ENCODE measurements around the gene IQCM.

The IQCM gene

GRCh38 chr4:149409146-149409545 is 406.5 kb downstream of the IQCM start:
- no peak for DNase-seq
- no peak for TF ChIP-seq CTCF (IDR thresholded peaks at IDR 0.05; ENCODE audit: low read depth, low read length)
- Histone ChIP-seq H3K36me3 (no peaks in the 10 kb centered on the region), H3K9me3 (no peaks in the 10 kb centered on the region), H3K4me3 (ENCODE audit: low read depth, low read length) (no peak overlapping the region), H3K27me3 (no peaks in the 10 kb centered on the region), H3K4me1 (no peaks in the 10 kb centered on the region)

- TF ChIP-seq CTCF (IDR thresholded peaks at IDR 0.05; ENCODE audit: low read depth, low read length), result no peak
- Histone ChIP-seq H3K27me3 (no peaks in the 10 kb centered on the region), H3K36me3 (no peaks in the 10 kb centered on the region), H3K4me1 (no peaks in the 10 kb centered on the region), H3K9me3 (no peaks in the 10 kb centered on the region), H3K4me3 (ENCODE audit: low read depth, low read length) (no peak overlapping the region)
- no peak for DNase-seq
Measured at GRCh38 chr4:149404143-149404542, 411.5 kb downstream of the IQCM start.

DNA sequence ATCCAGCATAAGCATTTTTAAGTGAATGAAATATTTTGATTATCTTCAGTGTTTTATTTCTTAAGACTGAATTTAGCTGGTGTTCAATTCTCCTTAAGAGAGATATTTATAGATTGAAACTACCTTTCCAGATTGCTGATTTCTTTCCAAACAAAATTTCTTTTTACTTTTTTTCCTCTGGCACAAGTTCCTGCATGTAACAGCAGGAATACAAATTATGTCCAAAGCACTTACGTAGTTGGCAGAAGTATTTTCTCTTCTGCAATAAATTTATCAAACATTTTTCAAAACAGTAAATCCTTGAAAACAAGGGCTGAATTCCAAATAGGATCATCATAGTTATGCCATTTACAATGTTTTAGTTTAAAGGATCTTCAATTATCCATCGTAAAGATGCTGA is 412.6 kb downstream of the IQCM start:
- no peak for DNase-seq
- Histone ChIP-seq H3K36me3 (no peaks in the 10 kb centered on the region), H3K9me3 (no peaks in the 10 kb centered on the region), H3K4me3 (ENCODE audit: low read depth, low read length) (no peak overlapping the region), H3K27me3 (no peaks in the 10 kb centered on the region), H3K4me1 (no peaks in the 10 kb centered on the region)
- no peak for TF ChIP-seq CTCF (IDR thresholded peaks at IDR 0.05; ENCODE audit: low read depth, low read length)

GRCh38 chr4:149398993-149399392 is 416.6 kb downstream of the IQCM start:
- DNase-seq, result no peak
- no peak for TF ChIP-seq CTCF (IDR thresholded peaks at IDR 0.05; ENCODE audit: low read depth, low read length)
- no peaks in the 10 kb centered on the region for H3K27me3 ChIP-seq

GRCh38 chr4:149370785-149371420 is 444.7 kb downstream of the IQCM start:
- H3K4me3 ChIP-seq (ENCODE audit: low read depth, low read length), result no peak overlapping the region
- no peaks in the 10 kb centered on the region for H3K36me3 ChIP-seq
- peak; percentile 22 for DNase-seq
- no peaks in the 10 kb centered on the region for H3K9me3 ChIP-seq
- H3K27me3 ChIP-seq, result no peaks in the 10 kb centered on the region
- no peaks in the 10 kb centered on the region for H3K4me1 ChIP-seq
- peak; percentile 59 for TF ChIP-seq CTCF (IDR thresholded peaks at IDR 0.05; ENCODE audit: low read depth, low read length)

More at GRCh38 chr4:149398993-149399392, 416.6 kb downstream of the IQCM start:
- no peaks in the 10 kb centered on the region for H3K36me3 ChIP-seq
- no peak overlapping the region for H3K4me3 ChIP-seq (ENCODE audit: low read depth, low read length)
- H3K9me3 ChIP-seq, result no peaks in the 10 kb centered on the region
- H3K4me1 ChIP-seq, result no peaks in the 10 kb centered on the region

DNA sequence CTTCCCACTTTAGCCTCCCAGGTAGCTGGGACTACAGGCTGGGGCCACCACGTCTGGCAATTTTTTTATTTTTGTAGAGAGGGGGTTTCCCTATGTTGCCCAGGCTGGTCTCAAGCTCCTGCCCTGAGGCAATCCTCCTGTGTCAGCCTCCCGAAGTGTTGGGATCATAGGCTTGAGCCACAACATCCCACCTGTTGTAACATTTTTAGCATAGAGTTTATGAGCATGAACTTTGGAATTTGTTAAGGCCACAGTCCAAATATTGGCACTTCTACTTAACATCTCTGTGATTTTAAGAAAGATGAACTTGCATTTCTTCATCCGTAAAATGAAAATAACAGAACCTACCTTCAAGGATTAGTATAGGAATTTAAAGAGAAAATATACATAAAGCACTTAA is 445.6 kb downstream of the IQCM start:
- DNase-seq, result no peak
- H3K36me3 ChIP-seq, result no peaks in the 10 kb centered on the region
- no peaks in the 10 kb centered on the region for H3K9me3 ChIP-seq
- H3K4me3 ChIP-seq (ENCODE audit: low read depth, low read length), result no peak overlapping the region
- no peak for TF ChIP-seq CTCF (IDR thresholded peaks at IDR 0.05; ENCODE audit: low read depth, low read length)
- H3K4me1 ChIP-seq, result no peaks in the 10 kb centered on the region
- no peaks in the 10 kb centered on the region for H3K27me3 ChIP-seq

Measured in BE2C (cell line).